PFSK-1 (cell line): ENCODE measurements around the gene GAS7.

Experiments
- FOXP2 ChIP-seq: optimal IDR thresholded peaks from 2 replicates; pipeline ENCODE3; 2011; ENCODE audit warnings: borderline replicate concordance, control low read depth, inconsistent platforms; ENCODE audit not compliant: insufficient read depth; ENCODE audit errors: extremely low read length, extremely low read depth
- POLR2AphosphoS5 ChIP-seq: IDR thresholded peaks from 2 replicates; pipeline ENCODE4 v1.6.1; 2012; ENCODE audit warnings: low read depth, mild to moderate bottlenecking, control low read depth, low read length, moderate library complexity
- SIN3A ChIP-seq: IDR thresholded peaks from 2 replicates; pipeline ENCODE4 v1.6.1; 2012; ENCODE audit warnings: mild to moderate bottlenecking, low read length, moderate library complexity, borderline replicate concordance; ENCODE audit not compliant: insufficient read depth
- TAF1 ChIP-seq: IDR thresholded peaks from 2 replicates; pipeline ENCODE4 v1.6.1; 2012; ENCODE audit warnings: low read length, control low read depth, borderline replicate concordance; ENCODE audit not compliant: insufficient read depth
- TF ChIP-seq, protein P1 (sequence below), 2 experiments: IDR thresholded peaks; 2 replicates each; pipeline versions ENCODE4 v1.6.1 to v1.8.0; 2011 to 2012; ENCODE audit warnings: low read depth in 2 of 2, low read length in 2 of 2, control low read depth in 1 of 2, inconsistent platforms in 1 of 2, mild to moderate bottlenecking in 1 of 2, moderate library complexity in 1 of 2; ENCODE audit not compliant: insufficient read depth in 1 of 2

GAS7 gene

DNA sequence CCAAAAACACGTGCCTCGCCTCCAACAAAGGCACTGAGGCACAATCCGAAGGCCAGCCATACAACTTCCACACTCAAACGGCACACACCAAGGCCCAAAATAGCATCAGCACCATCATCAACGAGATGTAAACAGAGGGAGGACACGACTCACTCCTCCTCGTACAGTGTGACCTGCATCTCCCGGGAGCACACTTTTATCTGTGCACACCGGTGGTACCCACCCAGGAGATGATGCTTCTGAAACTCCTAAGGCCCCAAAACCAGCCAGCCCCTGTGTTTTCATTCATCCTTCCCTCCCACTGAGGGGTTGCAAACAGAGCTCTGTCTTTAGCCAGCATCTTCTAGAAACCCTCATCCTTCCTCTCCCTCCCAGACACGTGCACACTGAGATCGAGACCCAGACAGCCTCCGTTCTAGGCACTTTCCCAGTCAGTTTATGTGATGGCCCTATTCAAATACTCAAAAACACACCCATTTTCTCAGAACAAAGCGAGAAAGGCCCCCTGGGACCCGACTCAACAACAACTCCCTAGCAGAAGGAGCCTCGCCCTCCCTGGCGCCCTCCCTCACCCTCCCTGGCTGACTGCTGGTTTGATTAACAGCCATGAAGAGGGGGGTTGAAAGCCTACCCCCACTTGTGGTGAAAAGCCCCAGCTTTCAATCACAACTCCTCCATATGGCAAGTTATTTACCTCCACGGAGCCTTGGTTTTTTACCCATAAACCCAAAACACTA lies 76.3 kb downstream of the GAS7 start:
- TF ChIP-seq, protein P1, sequence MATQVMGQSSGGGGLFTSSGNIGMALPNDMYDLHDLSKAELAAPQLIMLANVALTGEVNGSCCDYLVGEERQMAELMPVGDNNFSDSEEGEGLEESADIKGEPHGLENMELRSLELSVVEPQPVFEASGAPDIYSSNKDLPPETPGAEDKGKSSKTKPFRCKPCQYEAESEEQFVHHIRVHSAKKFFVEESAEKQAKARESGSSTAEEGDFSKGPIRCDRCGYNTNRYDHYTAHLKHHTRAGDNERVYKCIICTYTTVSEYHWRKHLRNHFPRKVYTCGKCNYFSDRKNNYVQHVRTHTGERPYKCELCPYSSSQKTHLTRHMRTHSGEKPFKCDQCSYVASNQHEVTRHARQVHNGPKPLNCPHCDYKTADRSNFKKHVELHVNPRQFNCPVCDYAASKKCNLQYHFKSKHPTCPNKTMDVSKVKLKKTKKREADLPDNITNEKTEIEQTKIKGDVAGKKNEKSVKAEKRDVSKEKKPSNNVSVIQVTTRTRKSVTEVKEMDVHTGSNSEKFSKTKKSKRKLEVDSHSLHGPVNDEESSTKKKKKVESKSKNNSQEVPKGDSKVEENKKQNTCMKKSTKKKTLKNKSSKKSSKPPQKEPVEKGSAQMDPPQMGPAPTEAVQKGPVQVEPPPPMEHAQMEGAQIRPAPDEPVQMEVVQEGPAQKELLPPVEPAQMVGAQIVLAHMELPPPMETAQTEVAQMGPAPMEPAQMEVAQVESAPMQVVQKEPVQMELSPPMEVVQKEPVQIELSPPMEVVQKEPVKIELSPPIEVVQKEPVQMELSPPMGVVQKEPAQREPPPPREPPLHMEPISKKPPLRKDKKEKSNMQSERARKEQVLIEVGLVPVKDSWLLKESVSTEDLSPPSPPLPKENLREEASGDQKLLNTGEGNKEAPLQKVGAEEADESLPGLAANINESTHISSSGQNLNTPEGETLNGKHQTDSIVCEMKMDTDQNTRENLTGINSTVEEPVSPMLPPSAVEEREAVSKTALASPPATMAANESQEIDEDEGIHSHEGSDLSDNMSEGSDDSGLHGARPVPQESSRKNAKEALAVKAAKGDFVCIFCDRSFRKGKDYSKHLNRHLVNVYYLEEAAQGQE (IDR thresholded peaks at IDR 0.05; ENCODE audit: insufficient read depth in 1 of 2, low read depth in 2 of 2, low read length in 2 of 2), result no peak
- TF ChIP-seq SIN3A (no peak), FOXP2 (no peak), TAF1 (no peak), POLR2AphosphoS5 (no peak)

DNA sequence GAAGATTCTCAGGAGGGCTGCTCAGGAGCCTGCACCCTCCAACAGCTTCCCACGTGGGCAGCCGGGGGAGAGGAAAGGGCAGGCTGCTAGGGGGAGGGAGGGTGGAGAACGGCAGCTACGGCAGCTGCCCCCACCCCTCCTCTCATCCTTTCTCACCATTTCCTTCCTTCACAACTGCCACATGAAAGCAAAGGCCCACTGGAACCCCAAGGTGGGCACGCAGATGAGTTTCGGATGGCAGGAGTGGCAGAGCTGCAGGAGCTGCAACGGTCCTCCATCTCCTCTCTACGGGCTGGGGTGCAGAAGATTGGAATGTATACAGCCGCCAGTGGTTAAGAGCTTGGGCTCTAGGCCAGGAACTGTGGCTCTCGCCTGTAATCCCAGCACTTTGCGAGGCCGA lies 77.7 kb downstream of the GAS7 start:
- TF ChIP-seq POLR2AphosphoS5 (no peak), TAF1 (no peak), FOXP2 (no peak), SIN3A (no peak)
- TF ChIP-seq, protein P1 (IDR thresholded peaks at IDR 0.05; ENCODE audit: insufficient read depth in 1 of 2, low read depth in 2 of 2, low read length in 2 of 2), result no peak

DNA sequence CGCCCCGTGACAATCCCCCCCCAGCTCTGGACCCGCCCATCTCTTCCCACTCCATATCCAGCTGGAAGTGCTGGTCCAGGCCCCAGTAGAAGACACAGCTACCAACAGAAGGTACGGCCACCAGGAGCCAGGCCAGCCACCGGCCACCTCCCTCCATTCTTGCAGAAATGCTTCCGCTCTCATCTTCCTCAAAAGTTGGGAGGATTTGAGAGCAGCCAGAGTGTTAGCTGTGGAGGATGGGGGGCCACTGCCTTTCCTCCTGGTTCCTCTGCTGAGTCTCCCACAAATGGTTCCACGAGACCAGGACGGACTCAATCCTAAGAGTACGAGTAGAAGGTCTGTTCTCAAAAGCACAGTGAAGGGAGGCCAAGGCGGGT lies 78.3 kb downstream of the GAS7 start:
- TF ChIP-seq FOXP2, result no peak

DNA sequence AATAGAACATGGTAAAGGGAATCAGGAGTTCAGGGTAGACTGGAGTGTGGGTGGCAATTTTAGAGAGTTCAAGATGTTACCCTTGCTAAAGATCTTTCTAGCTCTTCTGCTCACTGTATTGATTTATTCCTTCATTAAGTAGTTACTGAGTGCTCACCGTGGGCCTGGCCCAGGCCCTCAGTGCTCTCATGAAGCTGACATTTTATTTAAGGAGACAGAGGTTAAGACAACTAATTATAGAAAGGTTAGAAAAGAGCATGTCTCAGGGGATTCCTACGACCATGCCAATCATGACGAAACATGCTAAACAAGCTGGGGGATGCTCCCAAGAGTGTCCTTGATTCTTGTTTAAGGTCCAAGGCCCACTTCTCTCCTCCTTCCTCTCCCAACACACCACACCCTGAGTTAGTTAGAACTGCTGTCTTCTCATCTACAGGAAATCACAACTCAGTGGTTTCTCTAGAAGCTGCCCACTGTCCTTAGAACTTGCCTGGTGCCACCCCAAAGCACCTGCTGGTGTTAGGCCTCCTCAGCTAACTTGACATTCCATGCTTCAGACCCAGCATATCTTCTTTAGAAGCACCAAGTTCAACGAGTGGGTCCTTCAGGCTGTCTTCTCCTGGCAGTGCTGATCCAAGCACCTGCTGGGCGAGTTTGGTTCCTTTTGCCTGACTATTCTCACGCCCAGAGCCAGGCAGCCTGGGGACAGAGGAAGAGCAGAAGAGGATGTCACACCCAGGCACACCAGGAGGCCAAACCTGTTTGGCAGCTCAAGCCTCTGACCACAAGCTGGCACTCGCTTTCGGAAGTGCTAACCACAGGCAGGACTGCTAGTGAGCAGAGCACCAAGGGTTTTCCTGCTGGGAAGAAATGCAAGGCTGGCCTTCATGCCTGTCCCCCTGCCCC lies 79.0 kb downstream of the GAS7 start:
- no peak for TF ChIP-seq FOXP2
- no peak for TF ChIP-seq POLR2AphosphoS5
- TF ChIP-seq, protein P1 (IDR thresholded peaks at IDR 0.05; ENCODE audit: insufficient read depth in 1 of 2, low read depth in 2 of 2, low read length in 2 of 2), result no peak
- TF ChIP-seq SIN3A, result no peak
- no peak for TF ChIP-seq TAF1

DNA sequence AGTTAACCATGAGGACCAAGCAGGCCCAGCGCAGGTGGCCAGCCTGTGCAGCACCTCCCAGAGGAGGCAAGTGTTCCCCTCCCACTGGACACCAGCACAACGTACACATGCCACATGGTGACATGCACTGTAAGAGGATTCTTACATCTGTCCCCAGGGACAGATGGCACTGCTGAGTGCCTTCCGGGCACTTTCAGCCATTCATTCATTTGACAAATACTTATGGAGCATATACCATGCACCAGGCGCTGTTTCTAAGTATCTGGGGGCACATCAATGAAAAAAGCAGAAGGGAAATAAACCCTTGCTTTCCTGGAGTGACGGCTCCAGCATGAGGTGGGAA lies 79.6 kb downstream of the GAS7 start:
- TF ChIP-seq FOXP2 (no peak), TAF1 (no peak), POLR2AphosphoS5 (no peak), SIN3A (no peak)
- TF ChIP-seq, protein P1 (IDR thresholded peaks at IDR 0.05; ENCODE audit: insufficient read depth in 1 of 2, low read depth in 2 of 2, low read length in 2 of 2), result no peak
